HCT116 (cell line): Measurements from ENCODE around the gene EP400.

Experiments used
- CTCF ChIP-seq, 3 experiments: fragments of 200-600 bp in 1 of 3; sonication (generic) in 1 of 3; IDR thresholded peaks in 2 of 3; conservative IDR thresholded peaks in 1 of 3; 2 replicates each; pipeline ENCODE4 v1.5.1; 2012 to 2017; ENCODE audit warnings: low read depth in 2 of 3, low read length in 2 of 3, antibody characterized with exemption in 1 of 3, borderline replicate concordance in 1 of 3, control low read depth in 1 of 3, mild to moderate bottlenecking in 1 of 3, mixed read lengths in 1 of 3, mixed run types in 1 of 3, moderate library complexity in 1 of 3; ENCODE audit not compliant: insufficient read depth in 1 of 3
- POLR2AphosphoS5 ChIP-seq: IDR thresholded peaks from 2 replicates; pipeline ENCODE4 v1.6.1; 2011; ENCODE audit warnings: mild to moderate bottlenecking, low read depth, low read length, moderate library complexity

GRCh38 chr12:131918311-131919050 lies 31.3 kb upstream of the EP400 start:
- no peak for TF ChIP-seq POLR2AphosphoS5
- no peak for TF ChIP-seq CTCF (IDR thresholded peaks at IDR 0.05 in 2 of 3, conservative IDR thresholded peaks at IDR 0.05 in 1 of 3; ENCODE audit: borderline replicate concordance in 1 of 3, insufficient read depth in 1 of 3, low read depth in 2 of 3, low read length in 2 of 3)
